Lung microvascular endothelial cell (primary cell): ENCODE data around the gene ITGA1. TPM values are rescaled to one million over a fixed set of nuclear protein-coding genes. Genes with fewer than 3 reads are reported as not detected.

Experiments
- DNase-seq, 2 donors: peaks; one replicate each; pipeline versions ENCODE4 v3.0.0 to v3.0.0-alpha.2; 2010; ENCODE audit warnings: low read depth in 2 of 2
- total RNA-seq: library from RNA; depleted of rRNA; stranded (reverse); fragments of >200 nt; gene quantifications from 2 replicates; pipeline ENCODE4 v1.2.1, GENCODE V29; 2014

ITGA1 gene
- total RNA-seq, 1 donor from 2014 or later: 43.8 TPM

DNA sequence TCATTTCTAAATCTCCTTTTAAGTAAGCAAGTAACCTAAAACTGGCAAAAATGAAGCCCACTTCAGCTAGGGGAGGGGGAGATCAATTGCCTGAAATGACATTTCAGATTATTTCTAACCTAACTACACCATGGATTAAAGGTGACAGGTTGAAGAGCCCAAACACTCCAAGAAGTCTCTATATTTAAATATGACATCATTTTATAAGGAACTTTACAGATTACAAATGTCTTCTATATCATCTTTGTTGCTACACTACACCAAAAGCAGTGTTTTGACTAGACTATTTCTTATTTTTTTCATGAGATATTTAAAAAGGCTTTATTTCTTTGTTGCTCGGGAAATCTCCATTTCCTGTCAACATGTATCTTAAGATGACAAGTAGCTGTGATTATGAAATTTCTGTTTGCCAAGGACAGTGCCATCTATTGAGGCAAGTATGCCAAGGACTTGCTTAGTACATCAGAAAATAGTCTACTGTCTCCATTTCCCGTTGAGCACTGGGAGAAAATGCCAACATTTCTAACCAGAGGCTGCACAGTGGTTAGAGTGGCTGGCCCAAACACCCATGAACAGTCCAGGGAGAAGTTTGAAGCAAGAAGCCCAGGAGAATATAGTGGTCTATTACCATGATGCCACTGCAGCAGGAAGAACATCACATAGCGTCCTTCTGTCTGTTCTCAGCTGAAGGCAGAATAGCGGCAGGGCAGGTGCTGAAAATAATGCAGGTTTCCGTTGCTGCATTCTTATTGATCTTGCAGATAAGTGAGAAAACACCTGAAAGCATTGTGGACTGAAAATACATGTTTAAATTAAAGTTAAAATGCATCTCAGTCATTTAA lies 108.1 kb downstream of the ITGA1 start:
- DNase-seq: peak in 1 of 2 donors; percentile 62

GRCh38 chr5:52896534-52897237 lies 109.0 kb downstream of the ITGA1 start:
- DNase-seq: no peak

DNA sequence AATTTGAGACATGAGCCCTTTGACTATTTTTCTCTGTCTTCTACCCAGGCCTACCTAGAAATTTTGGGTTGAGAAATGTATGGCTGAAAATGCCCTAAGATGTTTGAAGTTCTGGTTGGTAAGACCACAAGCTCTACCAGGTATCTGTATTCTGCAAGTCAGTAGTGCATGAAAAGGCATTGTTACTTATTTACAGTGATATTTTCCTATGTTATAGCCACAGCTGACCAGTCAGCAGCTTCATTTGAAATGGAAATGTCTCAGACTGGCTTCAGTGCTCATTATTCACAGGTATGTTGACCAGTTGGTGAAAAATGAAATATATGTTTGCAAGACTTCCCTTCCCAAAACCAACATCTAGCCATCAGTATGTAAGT lies 109.5 kb downstream of the ITGA1 start:
- DNase-seq: no peak

GRCh38 chr5:52898961-52899680 lies 111.4 kb downstream of the ITGA1 start:
- DNase-seq: no peak

GRCh38 chr5:52903142-52903541 lies 115.4 kb downstream of the ITGA1 start:
- DNase-seq: no peak

DNA sequence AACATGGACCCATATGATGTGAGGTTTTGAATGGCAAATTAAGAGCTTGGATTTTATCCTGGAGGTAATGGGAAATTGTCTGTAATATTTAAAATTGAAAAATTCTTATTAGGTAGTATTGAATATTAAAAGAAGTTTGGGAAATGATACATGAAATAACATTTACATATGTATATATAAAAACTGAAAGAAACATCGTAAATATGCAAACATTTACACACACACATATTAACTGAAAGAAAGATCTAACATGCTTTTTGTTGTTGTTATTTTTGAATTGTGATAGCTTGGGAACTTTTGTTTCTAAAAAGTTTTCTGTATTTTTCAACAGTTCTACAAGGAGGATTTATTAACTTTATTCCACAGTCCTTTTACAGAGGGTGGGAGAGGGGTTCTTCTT lies 118.6 kb downstream of the ITGA1 start:
- DNase-seq: no peak

DNA sequence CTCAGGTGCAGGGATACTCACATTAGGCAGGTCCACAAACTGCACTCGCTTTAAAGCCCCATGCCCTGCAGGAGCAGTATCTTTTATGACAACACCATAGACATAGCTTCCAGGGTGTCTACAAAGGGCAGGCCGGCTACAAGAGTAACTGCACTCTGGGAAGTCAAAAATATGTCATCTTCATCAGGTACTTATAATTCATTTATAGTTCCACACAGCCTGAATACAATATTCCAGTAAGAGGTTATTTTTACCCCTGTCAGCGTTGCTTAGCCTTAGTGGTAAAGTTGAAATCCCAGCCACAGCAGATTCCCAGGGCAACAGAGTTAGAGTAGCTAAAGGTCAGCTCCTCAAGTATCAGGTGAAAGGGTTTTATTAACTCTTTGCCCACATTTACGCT lies 119.1 kb downstream of the ITGA1 start:
- DNase-seq: no peak

GRCh38 chr5:52909192-52909591 lies 121.5 kb downstream of the ITGA1 start:
- DNase-seq: no peak

- DNase-seq: no peak
These were observed 122.4 kb downstream of the ITGA1 start for GRCh38 chr5:52910071-52910470.

- DNase-seq: peak; percentile 80 to 92
These were observed 127.6 kb downstream of the ITGA1 start for GRCh38 chr5:52915176-52915875.

DNA sequence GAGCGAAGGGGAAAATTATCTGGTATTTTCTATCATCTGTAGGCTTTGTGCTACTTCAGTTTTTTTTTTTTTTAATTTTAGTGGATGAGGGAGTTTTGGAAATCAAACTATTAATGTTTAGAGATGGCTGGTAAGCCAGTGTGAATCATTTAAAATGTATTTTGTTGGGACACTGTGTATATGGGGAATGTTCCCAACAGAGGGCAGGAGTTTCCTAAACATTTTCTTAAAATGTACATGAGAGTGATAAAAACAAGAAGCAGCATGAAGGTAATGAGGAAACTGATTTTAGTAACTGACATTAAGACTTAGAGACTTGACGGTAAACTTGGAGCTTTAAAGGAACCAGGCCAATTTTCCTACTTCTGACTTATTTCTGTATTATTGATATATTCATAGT lies 133.2 kb downstream of the ITGA1 start:
- DNase-seq: peak in 1 of 2 donors; percentile 28

DNA sequence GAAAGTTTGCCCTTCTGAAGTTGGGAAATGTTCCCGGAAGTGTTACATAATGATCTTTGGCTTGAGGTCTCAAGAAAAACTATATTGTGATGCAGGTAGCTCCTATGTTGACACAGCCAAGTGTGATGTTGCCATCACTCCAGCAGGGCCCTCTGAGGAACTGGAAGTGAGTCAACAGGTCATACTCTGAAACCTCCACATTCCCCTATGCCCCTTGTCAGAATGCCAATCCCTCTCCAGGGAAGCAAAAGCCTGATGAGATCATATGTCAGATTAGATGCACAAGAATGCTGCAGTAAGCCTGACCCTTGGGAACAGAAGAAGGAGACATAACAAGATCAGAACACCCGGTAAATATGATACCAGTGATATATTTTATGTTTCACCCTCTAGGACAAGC lies 134.7 kb downstream of the ITGA1 start:
- DNase-seq: peak; percentile 27 to 97

- DNase-seq: no peak
These were observed 136.7 kb downstream of the ITGA1 start for GRCh38 chr5:52924456-52924855.

- no peak for DNase-seq
These were observed 137.3 kb downstream of the ITGA1 start for GRCh38 chr5:52925001-52925400.

GRCh38 chr5:52928689-52929088 lies 141.0 kb downstream of the ITGA1 start:
- no peak for DNase-seq

DNA sequence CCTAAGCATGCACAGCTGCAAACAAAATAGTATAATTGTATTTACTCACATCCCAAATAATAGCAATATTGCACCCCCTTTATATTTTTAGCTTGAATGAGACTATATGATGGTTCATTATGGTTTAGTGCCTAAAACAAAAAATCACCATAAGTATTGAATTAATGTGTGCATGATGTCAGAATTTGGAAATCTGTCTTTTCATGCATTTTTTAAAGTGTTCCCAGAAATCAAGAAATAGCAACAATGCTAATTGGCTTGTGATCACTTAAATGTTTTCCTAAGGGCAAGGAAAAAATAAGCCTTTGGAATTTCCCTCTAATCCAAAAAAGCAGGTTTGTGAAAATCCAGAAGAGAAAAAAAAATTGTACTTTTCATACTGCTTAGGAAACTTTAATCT lies 150.5 kb downstream of the ITGA1 start:
- DNase-seq: no peak

DNA sequence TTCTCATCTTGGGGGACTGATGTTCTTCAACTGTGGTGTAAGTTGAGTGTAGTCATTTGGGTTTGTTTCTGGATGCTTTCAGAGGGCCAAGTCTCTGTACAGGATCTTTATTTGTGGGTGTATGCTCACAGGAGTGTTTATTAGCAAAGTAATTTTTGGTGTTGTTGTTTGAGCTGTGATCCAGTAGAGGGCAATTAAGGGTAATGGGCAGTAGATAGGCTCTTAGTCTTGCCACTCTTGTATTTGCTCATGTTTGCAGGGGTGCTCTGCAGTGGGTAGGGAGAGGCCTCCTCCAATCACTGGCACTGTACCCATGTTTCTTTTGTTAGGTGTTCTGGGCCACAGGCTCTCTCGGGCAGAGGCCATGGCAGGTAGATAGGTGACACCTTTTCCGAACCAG lies 155.6 kb downstream of the ITGA1 start:
- DNase-seq: peak; percentile 23 to 53

DNA sequence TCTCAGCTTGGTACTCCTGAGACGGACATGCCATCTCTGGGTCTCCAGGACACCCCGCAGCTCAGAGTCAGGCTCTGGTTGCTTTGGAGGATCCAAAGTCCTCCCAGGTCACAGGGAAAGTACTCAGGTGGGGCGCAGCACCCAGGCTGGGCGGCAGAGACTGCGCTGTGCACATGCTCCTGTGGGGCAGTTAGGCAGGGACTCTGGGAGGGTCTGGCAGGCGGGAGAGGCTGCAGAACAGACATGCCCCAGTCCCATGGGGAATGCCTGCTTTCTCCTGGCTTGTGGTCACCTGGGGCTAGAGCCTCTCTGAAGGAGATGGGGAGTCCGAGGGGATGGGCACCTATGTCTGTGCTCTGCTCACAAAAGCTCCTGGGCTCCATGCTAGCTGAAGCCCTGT lies 156.1 kb downstream of the ITGA1 start:
- DNase-seq: no peak

GRCh38 chr5:52945040-52945439 lies 157.3 kb downstream of the ITGA1 start:
- DNase-seq: peak; percentile 27

GRCh38 chr5:52947208-52947607 lies 159.5 kb downstream of the ITGA1 start:
- DNase-seq: peak; percentile 43 to 54

DNA sequence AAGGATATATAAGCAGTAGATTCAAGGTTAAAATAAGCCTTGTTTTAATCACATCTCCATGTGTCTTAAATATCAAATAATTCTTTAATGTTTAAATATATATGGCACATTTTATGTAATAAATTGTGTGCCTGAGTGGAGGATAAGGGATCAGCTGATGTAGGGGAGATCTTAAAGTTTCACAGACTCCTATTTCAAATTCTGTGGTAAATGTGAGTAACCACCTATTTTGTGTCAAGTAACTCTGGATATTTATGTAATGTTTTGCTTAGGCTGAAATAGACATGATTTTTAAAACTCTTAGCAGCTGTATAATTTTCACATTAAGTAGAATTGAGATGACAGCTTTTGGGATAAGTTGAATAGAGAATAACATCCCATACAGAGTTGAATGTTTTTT lies 160.1 kb downstream of the ITGA1 start:
- no peak for DNase-seq
